Lung (tissue), 12 donors: ENCODE measurements around the gene FBL. TPM values are rescaled to one million over a fixed set of nuclear protein-coding genes. Genes with fewer than 3 reads are reported as not detected.

ENCODE experiments used
- ATAC-seq: fragments of 200-7000 bp; cut with Tn5 transposase; one replicate; pipeline ENCODE4 v1.9.1; 2020; ENCODE audit warnings: moderate number of reproducible peaks; ENCODE audit not compliant: insufficient read depth, low FRiP score
- DNase-seq, 3 donors: peaks; one replicate each; pipeline ENCODE4 v3.0.0-alpha.2; 2013 to 2017
- H3K27ac ChIP-seq, 2 donors: one replicate each; pipeline ENCODE4 v1.5.1; 2013; ENCODE audit warnings: mild to moderate bottlenecking in 2 of 2, moderate library complexity in 2 of 2, control low read depth in 1 of 2, inconsistent platforms in 1 of 2, low read depth in 1 of 2, low read length in 1 of 2
- H3K27me3 ChIP-seq, 3 donors: one replicate each; pipeline ENCODE4 v1.5.1; 2013; ENCODE audit warnings: low read length in 2 of 3; ENCODE audit not compliant: control insufficient read depth in 3 of 3, insufficient read depth in 3 of 3
- H3K36me3 ChIP-seq, 4 donors: one replicate each; pipeline ENCODE4 v1.5.1; 2013; ENCODE audit warnings: low read length in 4 of 4, mild to moderate bottlenecking in 1 of 4, moderate library complexity in 1 of 4; ENCODE audit not compliant: control insufficient read depth in 4 of 4, insufficient read depth in 4 of 4
- H3K4me1 ChIP-seq, 5 donors: one replicate each; pipeline ENCODE4 v1.5.1; 2013; ENCODE audit warnings: low read length in 5 of 5, mild to moderate bottlenecking in 2 of 5, moderate library complexity in 1 of 5; ENCODE audit not compliant: control insufficient read depth in 5 of 5, insufficient read depth in 5 of 5
- H3K4me3 ChIP-seq: one replicate; pipeline ENCODE4 v1.5.1; 2013; ENCODE audit warnings: mild to moderate bottlenecking, control low read depth, moderate library complexity
- H3K9ac ChIP-seq, 2 donors: one replicate each; pipeline ENCODE4 v1.5.1; 2013; ENCODE audit warnings: low read length in 2 of 2, control low read depth in 1 of 2; ENCODE audit not compliant: insufficient read depth in 1 of 2
- H3K9me3 ChIP-seq, 4 donors: one replicate each; pipeline ENCODE4 v1.5.1; 2013; ENCODE audit warnings: low read length in 3 of 4, mild to moderate bottlenecking in 1 of 4, moderate library complexity in 1 of 4; ENCODE audit not compliant: control insufficient read depth in 4 of 4, insufficient read depth in 3 of 4
- CTCF ChIP-seq: IDR thresholded peaks from 2 replicates; pipeline ENCODE4 v1.5.1; 2012; ENCODE audit warnings: mild to moderate bottlenecking; ENCODE audit errors: control extremely low read depth, extremely low read depth
- WGBS, 2 donors: extraction: QIAGEN DNeasy Blood & Tissue Kit; methylation state at CpG; one replicate each; pipeline ENCODE4 v1.1.7; 2013; 5-methylcytosine and 5-hydroxymethylcytosine counted together
- polyA plus RNA-seq, 2 donors: library from polyadenylated mRNA; stranded (reverse); fragments of 200-250 nt; gene quantifications; one replicate each; pipeline ENCODE4 v1.2.1, GENCODE V29; 2013
- total RNA-seq, 2 donors: library from RNA; depleted of rRNA in 1 of 2; stranded (reverse); fragments of >200 nt in 1 of 2; gene quantifications; one replicate each; pipeline ENCODE4 v1.2.1, GENCODE V29; 2014 to 2021
- donor health status: control.
- donor health status: control.
- donor health status: Bipolar disorder and iron deficiency.
- donor health status: healthy.
- donor health status: DM: yes; HTN: yes; CAD: no.

Gene FBL
- total and polyA plus RNA-seq, 4 donors: 152 to 253 (median 201) TPM

- no peak for DNase-seq
- Histone ChIP-seq H3K4me1 (no peaks in the 10 kb centered on the region), H3K4me3 (no peak overlapping the region), H3K27me3 (peaks cover 0 to 9% (median 0%) of the 10 kb centered on the region in 3 donors), H3K9me3 (peaks cover 0 to 1% (median 0%) of the 10 kb centered on the region in 4 donors), H3K36me3 (no peaks in the 10 kb centered on the region), H3K9ac (no peak overlapping the region), H3K27ac (no peak overlapping the region)
- no peak for ATAC-seq
- TF ChIP-seq CTCF: no peak
- WGBS, 2 donors: 28 to 29% methylated on average over 2 of the region's 2 CpGs
These were observed 50.1 kb downstream of the FBL start for GRCh38 chr19:39796000-39796498.

DNA sequence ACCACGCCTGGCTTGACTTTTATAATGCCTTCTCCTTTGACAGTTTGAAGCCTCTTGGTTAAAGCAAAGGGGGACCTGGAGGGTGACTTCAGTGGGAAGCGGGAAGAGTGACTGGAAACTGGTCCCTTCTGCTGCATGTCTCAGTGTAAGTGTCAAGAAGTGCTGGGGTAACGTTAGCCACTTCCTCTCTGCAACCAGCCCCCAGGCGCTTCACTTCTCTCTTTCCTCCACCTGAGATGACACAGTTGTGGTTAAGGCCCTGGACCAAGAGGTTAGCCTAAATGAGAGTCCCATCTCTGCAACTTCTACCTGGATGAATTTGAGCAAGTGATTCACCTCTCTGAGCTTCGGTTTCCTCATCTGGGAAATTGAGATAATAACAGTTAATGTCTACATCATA is 51.2 kb downstream of the FBL start:
- 45 to 59% methylated on average over 5 of the region's 5 CpGs for WGBS, 2 donors
- no peaks in the 10 kb centered on the region for H3K4me1 ChIP-seq
- peaks cover 0 to 1% (median 0%) of the 10 kb centered on the region in 4 donors for H3K9me3 ChIP-seq
- H3K4me3 ChIP-seq: no peak overlapping the region
- H3K36me3 ChIP-seq: no peaks in the 10 kb centered on the region
- DNase-seq (no peak), ATAC-seq (no peak)
- no peak overlapping the region for H3K9ac ChIP-seq
- H3K27ac ChIP-seq: no peak overlapping the region
- H3K27me3 ChIP-seq: peaks cover 0 to 9% (median 0%) of the 10 kb centered on the region in 3 donors
- no peak for TF ChIP-seq CTCF

DNA sequence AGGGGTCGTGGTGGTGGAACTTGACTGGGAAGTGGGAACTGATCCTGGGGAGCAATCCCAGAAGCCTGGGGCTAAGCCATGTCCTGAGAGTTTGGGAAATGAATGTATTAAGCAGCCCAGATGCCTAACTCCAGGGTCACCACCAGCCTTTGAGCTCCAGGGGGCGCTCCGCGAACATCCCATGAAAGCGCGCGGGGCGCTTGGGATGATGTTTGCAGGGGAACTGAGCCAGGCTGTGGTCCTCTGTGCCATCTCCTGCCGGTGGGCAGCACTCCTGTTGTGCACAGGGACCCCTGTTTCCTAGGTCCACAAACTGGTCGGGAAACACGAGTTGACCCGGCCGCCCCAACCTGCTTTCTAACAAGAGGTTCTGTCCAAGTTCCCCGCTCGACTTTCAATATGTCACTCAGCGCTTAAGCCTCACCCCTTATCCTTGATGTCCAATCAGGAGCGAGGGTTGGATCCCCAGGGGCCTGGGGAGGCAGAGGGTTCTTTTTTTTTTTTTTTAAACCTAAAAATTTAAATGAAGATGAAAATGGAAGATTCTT is 53.1 kb downstream of the FBL start:
- ATAC-seq (peak; percentile 93), DNase-seq (peak; percentile 75 to 79 (median 79))
- TF ChIP-seq CTCF: peak; percentile 72
- Histone ChIP-seq H3K36me3 (no peaks in the 10 kb centered on the region), H3K9ac (no peak overlapping the region), H3K4me1 (no peaks in the 10 kb centered on the region), H3K27ac (no peak overlapping the region), H3K27me3 (peaks cover 0 to 9% (median 0%) of the 10 kb centered on the region in 3 donors), H3K4me3 (peak overlapping the region; percentile 11), H3K9me3 (peaks cover 0 to 1% (median 0%) of the 10 kb centered on the region in 4 donors)
- 1% methylated on average over 17 of the region's 17 CpGs for WGBS, 2 donors

DNA sequence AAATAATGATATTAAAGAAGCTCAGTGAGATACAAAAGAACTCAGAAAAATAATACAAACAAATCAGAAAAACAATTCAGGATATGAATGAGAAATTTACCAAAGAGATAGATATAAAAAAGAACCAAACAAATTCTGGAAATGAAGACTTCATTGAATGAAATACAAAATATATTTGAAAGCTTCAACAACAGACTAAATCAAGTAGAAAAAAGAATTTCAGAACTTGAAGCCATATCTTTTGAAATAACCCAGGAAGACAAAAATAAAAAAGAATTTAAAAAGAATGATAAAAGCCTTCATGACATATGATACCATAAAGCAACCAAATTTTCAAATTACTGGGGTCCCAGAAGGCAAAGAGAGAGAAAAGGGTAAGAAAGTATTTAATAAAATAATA is 57.9 kb downstream of the FBL start:
- Histone ChIP-seq H3K4me3 (no peak overlapping the region), H3K4me1 (no peaks in the 10 kb centered on the region), H3K9ac (no peak overlapping the region), H3K9me3 (peaks cover 0 to 6% (median 0%) of the 10 kb centered on the region in 4 donors), H3K27me3 (no peaks in the 10 kb centered on the region), H3K27ac (no peak overlapping the region), H3K36me3 (no peaks in the 10 kb centered on the region)
- no peak for TF ChIP-seq CTCF
- DNase-seq (no peak), ATAC-seq (no peak)
